GM12892 (cell line): ENCODE data around the gene NDRG3.

Experiments used
- POLR2A ChIP-seq: IDR thresholded peaks from 2 replicates; pipeline ENCODE4 v1.6.1; 2011; ENCODE audit warnings: low read depth, low read length, control low read depth
- TAF1 ChIP-seq: IDR thresholded peaks from 2 replicates; pipeline ENCODE4 v1.6.1; 2011; ENCODE audit warnings: low read depth, mild to moderate bottlenecking, control low read depth, low read length, borderline replicate concordance

DNA sequence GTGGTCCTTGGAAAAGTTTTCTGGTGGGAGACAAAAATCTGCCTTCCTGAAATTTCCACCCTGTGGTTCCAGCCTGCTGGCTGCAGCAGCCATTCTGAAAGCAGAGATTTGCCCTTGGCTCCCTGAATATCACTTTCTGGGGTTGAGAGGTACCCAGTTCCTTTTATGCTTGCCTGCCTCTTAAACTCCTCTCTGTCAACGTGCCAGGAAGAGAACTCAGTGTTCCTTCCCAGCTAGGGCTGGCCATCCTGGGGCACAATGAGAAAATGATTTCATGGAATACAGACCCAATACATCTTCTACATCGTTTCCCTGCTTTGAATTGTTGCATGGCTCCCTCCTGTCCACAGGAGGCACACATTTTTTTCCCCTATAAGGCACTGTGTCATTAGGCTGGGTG lies 29.3 kb upstream of the NDRG3 start:
- no peak for TF ChIP-seq POLR2A
- TF ChIP-seq TAF1: no peak
